HG03442 (cell line): Measurements from ENCODE around the gene PIP4K2C.

Source experiments
- ATAC-seq: cut with Tn5 transposase; IDR thresholded peaks from one replicate; pipeline ENCODE4 v1.9.1; 2021; ENCODE audit warnings: mild to moderate bottlenecking, moderate library complexity; ENCODE audit not compliant: unreplicated experiment

PIP4K2C gene

GRCh38 chr12:57620936-57621496, 30.0 kb downstream of the PIP4K2C start:
- no peak for ATAC-seq

- ATAC-seq = peak; percentile 51
Measured at GRCh38 chr12:57621497-57622292, 30.7 kb downstream of the PIP4K2C start.

DNA sequence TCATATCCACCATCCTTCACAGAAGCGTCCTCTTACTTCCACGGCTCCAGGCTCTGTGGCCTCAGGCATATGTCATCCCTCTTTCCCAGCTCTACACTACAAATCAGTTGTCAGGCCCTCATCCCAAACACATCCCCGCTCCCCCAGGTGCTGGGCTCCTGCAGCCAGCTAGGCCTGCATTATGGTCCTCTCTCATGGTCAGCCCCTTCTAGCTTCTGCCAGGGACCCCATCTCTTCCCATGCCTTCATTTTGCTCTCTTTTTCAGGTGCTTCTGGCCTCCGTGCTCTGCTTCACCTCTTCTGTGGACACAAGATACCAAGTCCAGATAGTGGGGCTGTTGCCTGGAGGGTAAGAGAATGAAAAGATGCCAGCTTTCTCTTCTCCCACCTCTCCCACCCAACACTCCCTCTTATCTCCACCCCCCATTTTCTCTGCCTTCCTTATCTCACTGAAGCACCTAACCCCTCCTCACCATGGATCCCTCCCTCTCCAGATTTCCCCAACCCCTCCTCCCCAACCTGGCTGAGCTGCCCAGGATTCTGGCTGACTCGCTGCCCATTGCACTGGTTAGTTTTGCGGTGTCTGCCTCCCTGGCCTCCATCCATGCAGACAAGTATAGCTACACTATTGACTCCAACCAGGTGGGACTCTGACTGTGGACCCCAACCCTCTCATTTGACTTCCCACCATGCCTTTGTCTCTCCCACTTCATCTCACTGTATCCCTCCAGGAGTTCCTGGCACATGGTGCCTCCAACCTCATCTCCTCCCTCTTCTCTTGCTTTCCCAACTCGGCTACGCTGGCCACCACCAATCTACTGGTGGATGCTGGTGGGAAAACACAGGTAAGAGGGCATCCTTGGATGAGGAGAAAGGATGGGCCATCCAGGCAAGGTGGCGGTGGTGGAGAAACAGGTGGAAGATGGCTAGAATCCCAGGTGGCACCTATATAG, 31.6 kb downstream of the PIP4K2C start:
- no peak for ATAC-seq

DNA sequence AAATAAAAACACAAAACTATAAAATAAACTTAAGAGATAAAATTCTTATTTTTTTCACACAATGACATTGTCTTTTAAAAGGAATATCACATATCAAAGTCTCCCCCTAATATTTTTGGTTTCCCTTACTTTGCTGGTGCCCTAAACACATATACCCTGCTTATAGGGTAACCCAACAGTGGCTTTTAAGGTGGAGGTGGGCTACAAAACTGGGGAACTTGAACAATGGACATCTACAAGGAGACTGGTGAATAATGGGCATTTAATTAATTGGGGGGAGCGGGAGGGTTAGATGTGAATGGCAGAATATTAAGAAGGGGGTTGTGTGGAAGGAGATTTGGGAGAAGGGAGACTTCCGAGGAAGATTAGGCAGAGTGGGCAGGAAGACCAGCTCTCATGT, 32.4 kb downstream of the PIP4K2C start:
- ATAC-seq = no peak

GRCh38 chr12:57623811-57624390, 32.9 kb downstream of the PIP4K2C start:
- no peak for ATAC-seq

DNA sequence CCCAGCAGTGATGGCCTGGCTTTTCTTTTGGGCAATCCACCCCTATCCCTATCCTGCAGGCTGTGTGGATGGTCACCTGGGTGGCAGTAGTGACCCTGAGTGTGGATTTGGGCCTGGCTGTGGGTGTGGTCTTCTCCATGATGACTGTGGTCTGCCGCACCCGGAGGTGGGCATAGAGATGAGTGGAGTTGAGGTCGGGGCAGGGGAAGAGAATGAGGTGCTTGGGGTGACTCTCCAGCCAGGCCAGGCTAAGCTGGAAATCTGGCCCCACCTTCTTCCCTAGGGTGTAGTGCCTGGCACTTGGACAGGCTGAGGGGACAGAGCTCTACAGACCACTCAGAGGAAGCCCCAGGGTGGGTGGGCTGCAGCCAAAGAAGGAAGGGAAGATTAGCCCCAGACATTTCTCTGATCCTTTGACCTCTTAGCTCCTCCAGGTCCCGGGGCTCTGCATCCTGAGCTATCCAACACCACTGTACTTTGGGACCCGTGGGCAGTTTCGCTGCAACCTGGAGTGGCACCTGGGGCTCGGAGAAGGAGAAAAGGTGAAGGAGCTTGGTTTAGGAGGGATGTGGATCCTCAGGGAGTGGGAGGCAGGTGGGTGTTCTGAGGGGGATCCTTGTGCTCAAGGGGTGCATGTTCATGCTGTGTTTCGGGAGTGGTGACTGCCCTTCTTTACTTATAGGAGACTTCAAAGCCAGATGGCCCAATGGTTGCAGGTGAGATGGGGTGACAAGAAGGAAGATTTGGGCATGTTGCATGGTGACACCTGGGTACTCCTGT, 33.6 kb downstream of the PIP4K2C start:
- ATAC-seq = no peak

DNA sequence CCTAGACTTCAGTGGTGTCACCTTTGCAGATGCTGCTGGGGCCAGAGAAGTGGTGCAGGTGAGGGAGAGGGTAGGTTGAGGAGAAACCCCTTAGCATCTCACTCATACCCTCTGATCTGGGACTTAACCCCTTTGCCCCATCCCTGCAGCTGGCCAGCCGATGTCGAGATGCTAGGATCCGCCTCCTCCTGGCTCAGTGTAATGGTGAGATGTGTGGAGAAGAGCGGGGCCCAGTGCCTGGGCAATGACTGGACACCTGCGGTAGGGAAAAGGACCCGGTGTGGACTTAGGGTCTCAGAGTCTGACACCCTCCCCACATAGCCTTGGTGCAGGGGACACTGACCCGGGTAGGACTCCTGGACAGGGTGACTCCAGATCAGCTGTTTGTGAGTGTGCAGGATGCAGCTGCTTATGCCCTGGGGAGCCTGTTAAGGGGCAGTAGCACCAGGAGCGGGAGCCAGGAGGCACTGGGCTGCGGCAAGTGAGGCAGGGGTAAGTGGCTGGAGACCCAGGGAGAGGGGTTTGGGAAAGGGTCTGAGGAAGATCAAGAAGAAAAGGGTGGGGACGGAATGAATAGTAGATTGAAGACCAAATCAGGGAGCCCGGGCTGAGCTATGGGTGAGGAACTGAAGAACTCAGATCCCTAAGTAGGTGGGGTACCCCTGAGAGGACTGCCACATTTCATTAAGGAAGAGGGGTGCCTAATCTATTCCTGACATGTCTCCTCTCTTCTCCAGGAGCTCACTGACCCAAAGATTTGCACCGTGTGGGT, 34.5 kb downstream of the PIP4K2C start:
- ATAC-seq = no peak

DNA sequence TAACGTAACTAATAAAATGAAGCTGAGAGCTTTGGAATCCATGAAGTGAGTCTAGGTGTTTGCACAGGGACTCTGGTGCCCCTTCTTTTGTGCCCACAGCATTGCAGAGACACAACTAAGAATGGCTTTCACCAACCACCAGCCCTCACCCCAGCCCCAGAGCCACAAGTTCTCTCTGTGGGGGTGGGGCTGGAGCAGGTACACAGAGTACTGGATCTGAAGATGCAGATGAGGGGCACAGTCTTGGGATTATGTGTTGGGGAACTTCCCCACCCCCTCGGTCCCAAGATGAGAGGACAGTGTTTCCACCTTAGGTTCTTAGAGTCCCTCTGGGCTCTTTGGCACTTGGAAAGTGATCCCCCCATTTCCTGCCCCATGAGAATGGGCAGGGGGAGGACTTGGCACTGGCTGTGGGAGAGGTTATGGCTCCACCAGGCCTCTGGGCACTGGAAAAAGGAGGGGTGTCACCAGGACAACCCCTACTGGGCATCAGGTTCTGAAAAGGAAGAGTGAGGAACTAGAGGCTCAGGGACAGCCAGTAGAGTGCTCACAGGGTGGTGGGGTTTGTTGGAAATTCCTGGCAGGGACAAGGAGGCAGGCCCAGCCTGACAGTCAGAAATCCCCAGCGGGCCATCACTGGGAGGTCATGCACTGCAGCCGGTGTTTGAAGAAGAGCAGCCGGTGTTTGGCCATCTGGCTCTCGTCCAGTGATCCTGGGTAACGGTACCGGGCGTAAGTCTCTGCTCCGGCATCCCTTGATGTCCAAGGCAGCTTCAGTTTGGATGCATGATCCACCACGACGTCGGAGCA, 35.3 kb downstream of the PIP4K2C start:
- ATAC-seq = no peak

DNA sequence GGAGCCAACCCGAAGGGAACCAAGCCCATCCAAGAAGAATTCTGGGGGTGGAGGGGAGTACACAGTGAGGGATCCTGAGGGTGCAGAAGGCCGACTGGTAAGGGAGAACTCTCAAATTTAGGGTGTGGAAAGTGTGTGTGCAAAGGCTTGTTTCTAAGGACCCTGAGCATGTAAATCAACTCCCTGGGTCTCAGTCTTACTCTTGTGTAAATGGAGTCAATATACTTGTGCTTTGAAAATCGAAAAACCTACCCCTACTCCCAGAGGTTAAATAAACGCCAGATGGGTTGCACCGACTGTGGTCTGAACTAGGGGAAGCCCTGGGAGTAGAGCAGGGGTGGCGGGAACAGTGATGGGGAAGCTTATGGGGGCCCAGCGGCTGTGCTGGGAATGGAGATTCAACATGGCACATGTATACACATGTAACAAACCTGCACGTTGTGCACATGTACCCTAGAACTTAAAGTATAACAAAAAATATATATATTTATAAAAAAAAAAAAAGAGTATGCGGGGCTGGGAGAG, 36.0 kb downstream of the PIP4K2C start:
- no peak for ATAC-seq

- ATAC-seq = no peak
Measured at GRCh38 chr12:57627501-57628279, 36.7 kb downstream of the PIP4K2C start.

DNA sequence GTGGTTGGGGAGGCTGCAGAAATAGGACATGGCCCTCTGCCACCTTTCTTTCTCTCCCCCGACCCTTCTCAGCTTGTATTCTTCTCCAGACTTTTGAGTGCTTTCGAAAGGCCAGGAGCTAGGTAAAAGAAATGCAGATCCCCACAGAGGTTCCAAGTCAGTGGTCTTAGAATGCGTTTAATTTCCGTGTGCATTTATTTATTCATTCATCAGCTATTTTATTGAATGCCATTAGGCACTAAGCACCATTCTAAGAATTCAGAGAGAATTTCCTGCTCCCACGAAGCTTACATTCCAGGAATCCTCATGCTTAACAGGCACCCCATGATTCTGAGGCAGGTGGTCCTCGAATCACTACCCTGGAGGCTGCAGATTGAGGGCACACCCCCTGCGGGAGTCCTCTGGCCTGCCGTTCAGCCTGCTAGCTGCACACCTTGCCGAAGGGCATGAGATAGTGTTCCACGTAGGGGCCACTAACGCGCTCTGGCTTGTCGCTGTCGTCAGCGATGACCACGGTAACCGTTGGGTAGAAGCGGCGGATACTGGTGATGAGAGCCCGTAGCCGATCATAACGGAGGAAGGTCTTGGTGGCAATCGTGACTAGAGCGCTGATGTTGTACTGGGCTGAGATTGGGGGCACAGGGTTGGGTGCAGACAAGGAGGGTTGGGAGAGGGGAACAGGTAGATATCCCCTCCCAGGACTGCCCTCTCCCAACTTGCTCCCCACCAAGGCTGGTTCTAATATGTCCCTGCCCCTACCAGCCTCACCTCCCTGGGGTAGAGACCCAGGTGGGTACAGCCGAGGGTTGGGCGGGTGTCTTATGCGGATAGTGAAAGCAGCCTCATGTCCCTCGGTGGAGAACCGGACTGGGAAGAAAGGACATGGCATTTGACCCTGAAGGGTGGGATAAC, 37.5 kb downstream of the PIP4K2C start:
- ATAC-seq = no peak

GRCh38 chr12:57629897-57630471, 39.0 kb downstream of the PIP4K2C start:
- ATAC-seq = no peak

DNA sequence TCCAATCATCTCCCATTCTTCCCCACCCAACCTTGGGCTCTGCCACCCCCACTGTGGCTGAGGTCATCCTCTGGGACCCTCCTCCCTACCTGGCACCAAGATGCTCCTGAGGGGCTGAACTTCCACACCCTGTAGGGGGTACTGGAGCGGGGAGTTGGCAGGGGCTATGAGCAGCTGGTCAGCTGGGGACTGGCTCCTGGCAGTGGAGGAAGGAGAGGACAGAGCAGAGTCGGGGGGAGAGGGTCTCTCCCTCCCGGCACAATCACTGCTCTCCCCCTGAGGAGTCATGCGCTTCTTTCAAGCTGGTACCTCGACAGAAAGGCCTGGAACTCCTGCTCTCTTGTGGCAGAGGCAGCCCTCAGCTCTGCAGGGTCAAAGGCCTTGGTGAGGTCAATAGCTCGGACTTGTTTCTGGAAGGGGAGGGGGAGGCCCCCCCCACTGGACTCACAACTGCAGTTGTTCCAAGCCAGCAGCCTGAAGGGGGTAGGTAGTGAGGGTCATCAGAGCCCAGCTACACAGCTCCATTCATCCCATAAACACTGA, 40.0 kb downstream of the PIP4K2C start:
- ATAC-seq = no peak

DNA sequence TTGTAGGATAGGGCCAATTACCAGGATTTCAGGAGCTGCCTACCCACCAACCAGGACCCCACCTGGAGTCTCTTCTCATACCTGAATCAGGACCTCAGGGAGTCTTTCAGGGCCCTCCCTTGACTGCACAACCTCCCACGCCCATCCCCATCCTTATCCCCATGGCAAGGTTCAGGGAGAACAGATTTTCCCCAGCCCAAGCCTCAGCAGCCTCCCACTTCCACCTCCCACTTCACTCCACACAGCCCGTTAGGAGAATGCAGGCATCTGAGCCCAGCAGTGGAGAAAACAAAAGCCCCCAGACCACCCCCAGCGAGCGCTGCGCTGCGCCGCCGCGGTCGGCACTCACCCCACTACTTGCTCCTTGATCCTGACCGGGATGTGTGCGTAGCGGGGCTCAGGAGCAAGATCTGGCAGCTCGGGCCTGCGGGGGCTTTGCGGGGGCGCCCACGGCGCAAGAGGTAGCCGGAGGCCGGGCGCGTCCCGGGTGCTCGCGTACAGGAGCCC, 40.6 kb downstream of the PIP4K2C start:
- no peak for ATAC-seq

DNA sequence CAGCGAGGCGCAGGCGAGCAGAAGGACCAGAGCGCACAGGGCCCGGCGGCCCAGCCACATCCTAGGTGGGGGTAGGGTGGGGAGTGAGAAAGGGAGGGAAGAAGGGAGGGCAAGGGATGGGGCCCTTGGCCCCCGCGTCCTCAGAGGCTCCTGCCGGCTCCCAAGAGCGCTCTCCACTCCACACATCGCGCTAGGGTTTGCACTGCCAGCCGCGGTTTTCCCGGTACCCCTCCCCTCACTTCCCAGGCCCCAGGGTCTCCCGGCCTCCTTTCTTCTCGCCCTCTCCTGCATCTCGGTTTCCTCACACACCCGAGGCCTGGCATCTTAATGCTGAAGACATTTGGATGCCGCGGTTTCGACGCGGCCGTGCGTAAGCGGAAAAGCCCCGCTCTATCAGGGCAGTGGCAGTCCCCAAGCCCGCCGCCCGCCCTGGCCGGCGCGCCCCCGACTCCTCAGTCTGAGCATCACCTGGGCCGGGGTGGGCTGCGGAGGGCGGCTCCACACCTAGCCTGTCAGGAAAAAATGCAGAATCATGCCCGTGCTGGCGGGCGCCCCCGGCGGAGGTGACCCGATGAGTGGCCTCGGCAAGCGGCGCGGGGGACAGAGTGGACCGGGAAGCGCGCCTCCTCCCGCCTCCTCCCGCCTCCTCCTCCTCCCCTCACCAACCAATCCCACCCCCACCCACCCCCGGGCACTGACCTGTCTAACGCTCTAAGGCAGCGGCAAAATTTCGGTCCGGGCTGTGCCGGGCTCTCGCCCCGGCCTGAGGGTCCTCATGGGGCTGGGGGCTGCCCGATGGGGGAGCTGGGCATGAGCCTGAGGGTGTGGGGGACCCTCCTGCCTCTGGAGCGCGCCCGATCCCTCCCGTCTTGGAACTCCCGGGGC, 41.3 kb downstream of the PIP4K2C start:
- no peak for ATAC-seq
